Measurements from ENCODE around the gene RPS21. TPM values are rescaled to one million over a fixed set of nuclear protein-coding genes. Genes with fewer than 3 reads are reported as not detected.

The RPS21 gene
- total and polyA plus RNA-seq, 2 of the 13 experiments (the other 11 are each of a cell fraction or from before 2014, with no cell fraction given), result 2,647 to 11,063 TPM

- TF ChIP-seq ZNF672 (CRISPR knock-in tag; IDR thresholded peaks at IDR 0.05) (no peak), MZF1 (CRISPR knock-in tag; IDR thresholded peaks at IDR 0.05; ENCODE audit: borderline replicate concordance) (no peak), ZEB1 (IDR thresholded peaks at IDR 0.05; ENCODE audit: insufficient replicate concordance, low read depth) (peak; percentile 66), ZNF792 (CRISPR knock-in tag; IDR thresholded peaks at IDR 0.05) (0 out of 2 replicates have a peak, but pooled peaks have one; percentile 27), GPN1 (CRISPR knock-in tag; IDR thresholded peaks at IDR 0.05; ENCODE audit: borderline replicate concordance) (no peak), AGO2 (optimal IDR thresholded peaks at IDR 0.05; ENCODE audit: low read depth, low read length) (peak; percentile 86), ZBTB4 (CRISPR knock-in tag; IDR thresholded peaks at IDR 0.05; ENCODE audit: borderline replicate concordance) (peak; percentile 91; the same call in 1 of the 2 replicates), SKIL (CRISPR knock-in tag; IDR thresholded peaks at IDR 0.05; ENCODE audit: borderline replicate concordance) (no peak), CHCHD3 (CRISPR knock-in tag; IDR thresholded peaks at IDR 0.05) (no peak)
These were observed 24.9 kb upstream of the RPS21 start (continued) for GRCh38 chr20:62361799-62362589.

Measured in HepG2 (cell line).